Activated T-helper 9 cell treated with anti-CD3 and anti-CD28 coated beads, Interleukin-2, amount 50 U/mL, for 16 hours (primary cell): Measurements from ENCODE around the gene EXOSC9.
A peak's percentile ranks its signal among the peaks of the same experiment; 100 is the strongest.

Experiments used
- DNase-seq: peaks from one replicate; pipeline ENCODE4 v3.0.0-alpha.2; 2020; ENCODE audit warnings: low read depth

The EXOSC9 gene

DNA sequence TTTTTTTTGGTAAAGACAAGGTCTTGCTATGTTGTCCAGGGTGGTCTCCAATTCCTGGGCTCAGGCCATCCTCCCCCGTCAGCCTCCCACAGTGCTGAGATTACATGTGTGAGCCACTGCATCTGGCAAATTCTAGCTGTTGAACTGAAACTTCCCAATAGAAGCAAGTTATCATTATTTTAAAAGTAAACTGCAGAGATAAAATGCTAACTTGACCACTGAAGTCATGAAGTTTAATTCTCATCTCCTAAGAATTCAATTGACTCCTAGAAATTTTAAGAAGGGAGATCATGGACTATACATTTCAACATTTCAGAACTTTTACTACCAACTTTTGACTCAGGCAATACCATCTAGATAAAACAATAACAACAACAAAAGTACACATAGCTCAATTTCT, 11.7 kb upstream of the EXOSC9 start:
- no peak for DNase-seq

DNA sequence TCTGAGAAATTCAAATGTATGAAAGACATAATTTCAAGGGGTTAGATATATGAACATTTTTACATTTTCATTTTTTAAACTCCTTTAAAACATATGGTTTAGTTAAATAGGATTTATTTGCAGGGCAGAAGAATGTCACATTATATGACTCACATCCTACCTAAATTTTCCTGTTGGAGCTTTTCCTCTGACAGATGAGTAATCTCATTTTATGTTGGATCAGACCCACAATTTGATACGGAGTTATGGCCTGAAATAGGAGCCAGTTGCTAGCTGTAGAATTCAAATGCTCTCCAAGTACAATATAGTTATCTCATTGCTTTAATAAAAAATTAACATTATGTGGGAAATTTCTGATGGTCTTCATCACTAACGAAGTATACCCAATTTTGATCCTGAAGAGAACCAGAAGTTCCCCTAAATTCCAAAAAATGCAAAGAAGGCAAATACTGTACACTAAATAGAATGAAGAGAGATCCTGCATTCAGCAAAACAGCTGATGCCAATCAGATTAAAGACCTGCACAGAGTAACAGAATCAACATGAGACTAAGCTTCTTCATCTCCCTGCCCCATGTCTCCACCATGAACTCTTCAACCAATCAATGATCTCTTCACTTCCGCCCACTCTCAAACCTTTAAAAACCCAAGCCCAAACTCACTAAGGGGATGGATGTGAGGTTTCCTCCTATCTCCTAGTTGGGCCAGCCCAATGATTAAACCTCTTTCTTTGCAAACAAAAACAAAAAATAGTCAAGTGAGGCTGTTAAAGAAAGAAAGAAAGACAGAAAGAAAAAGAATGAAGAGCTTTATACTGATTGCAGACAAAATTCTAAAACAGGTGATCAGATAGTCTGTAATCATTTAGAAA, 10.9 kb upstream of the EXOSC9 start:
- no peak for DNase-seq

DNA sequence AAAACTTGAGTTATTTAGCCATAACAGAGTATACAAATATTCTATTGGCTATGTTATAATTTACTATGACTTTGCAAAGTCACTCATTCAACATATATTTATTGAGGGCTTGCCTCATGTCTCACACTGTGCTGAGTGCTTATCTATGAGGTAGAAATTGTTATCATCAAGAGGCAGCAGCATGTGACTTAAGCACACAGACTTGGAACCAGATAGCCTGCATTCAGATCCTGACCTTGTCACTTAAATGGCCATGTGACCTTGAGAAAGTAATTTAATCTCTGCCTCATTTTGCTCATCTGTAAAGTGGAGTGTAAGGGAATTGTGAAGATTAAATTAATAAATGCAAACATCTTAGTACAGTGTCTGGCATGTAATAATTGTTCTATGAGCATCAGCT, 10.1 kb upstream of the EXOSC9 start:
- DNase-seq: no peak

DNA sequence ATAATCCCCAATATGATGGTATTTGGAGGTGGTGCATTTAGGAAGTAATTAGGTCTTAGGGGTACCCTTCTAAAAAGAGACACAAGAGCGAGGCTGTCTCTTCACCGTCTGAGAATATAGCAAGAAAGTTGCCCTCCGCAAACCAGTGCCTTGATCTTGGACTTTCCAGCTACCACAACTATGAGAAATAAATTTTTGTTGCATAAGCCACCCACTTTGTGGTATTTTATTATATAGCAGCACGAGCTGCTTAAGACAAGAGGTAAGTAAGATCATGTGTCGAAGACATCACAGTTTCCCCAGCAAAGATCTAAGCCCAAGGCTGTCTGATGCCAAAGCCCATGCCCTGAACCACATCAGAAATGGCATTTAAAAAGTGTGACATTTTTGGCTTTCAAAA, 9.6 kb upstream of the EXOSC9 start:
- no peak for DNase-seq

DNA sequence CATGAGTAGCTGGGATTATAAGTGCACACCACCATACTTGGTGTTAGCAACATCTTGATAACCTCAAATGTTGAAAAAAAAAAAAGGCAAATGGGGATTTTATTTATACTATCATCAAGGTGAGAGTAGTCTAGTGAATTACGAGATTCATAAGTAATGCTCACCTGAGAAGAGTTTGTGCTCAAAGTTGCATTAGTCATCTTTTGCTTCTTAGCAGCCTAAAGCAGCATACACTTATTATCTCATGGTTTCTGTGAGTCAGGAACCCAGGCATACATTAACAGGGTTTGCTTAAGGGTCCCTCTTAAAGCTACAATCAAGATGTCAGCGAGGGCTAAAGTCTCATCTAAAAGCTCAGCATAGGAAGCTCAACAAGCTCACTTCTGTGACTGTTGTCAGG, 8.2 kb upstream of the EXOSC9 start:
- no peak for DNase-seq

DNA sequence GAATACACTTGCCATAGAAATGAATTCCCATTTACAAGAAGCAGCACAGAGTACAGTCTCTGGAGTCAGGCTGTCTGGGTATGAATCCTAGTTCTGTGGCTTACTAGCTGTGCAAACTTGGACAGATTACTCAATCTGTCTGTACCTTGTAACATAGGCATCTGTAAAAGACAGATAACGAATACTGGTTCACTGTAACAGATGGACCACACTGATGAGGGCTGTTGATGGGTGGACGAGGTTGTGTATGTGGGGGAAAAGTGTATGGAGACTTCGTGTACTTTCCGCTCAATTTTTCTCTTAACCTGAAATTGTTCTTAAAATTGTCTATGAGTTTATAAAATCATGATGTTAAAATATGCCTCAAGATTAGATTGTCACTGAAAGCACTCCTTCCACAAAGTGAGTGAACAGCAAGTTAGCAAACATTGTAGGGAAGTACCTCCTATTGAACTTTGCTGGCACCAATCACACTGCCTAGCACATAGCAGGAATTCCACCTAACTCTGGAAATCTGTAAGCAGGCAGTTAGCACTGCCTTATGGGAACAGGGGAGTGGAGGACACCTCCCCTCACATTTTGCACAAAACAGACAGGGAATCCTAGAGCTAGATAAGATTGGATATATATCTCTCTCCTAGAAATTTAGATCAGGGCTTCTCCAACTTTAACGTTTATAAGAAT, 6.5 kb upstream of the EXOSC9 start:
- DNase-seq: no peak

DNA sequence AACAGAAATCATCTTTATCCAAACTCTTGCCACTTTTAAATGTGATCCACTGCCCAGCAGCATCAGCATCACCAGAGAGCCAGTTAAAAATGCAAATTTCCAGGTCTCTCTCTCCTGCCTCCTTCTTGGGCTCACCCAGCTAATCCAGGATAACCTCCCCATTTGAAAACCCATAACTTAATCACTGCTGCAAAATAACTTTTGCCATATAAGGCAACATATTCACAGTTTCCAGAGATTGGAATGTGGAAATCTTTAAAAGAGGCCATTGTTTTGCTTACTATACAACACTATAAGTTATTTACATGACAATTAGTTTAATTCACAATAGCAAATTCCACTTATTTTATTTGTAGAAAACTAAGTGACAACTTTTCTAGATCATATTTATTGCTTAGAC, 4.8 kb upstream of the EXOSC9 start:
- no peak for DNase-seq

DNA sequence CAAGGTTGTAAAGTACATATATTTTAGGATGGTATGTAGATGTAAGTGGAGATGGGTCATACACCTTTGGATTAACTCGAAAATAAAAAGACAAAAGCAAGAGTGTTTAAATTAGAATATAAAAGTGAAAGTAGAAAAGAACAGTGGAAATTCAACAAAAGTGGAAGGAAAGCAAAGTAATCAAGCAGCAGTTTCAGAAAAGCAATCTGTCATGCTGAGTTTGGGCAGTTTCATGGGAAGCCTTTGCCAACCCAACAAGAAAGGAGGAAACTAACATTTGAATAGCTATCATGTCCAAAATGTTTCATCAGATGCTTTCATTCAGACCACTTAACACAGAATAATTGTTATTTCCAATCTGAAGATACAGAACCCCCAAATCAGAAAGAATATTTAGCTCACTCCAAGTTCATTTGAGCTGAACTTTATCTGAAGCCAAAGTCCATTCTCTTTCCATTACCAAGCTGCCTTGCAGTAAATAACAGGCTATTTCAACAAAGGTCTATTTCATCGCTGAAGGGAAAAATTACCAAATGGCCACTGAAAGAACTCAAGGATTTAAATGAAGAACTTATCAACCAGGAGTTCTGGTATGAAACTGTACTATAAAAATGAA, 1.8 kb upstream of the EXOSC9 start:
- no peak for DNase-seq

DNA sequence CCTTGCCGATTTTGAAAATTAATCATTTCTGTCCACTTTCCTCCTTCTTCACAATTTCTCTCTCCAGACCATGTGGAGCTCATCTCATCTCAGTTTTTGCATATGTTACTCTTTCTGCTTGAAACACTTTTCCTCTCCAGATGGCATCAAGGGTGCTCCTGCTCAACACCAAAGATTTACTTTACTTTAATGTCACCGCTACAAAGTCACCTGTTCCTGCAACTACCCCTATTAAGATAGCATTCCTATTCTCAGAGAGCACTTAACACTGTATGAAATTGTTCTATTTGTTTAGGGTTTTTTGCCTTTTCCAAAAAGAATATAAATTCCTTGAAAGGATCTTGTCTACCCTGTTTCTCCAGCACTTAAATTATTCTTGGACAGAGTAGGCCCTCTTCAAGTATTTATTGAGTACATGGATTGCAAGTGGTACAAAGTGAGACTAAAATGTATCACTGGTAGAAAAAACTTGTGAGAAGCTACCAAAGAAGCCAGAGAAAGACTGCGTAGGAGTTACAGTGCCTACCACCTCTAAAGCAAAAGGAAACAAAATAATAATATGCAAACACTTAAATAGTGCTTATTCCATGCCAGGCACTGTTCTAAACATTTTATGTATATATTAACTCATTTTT, 1.1 kb upstream of the EXOSC9 start:
- DNase-seq: no peak

DNA sequence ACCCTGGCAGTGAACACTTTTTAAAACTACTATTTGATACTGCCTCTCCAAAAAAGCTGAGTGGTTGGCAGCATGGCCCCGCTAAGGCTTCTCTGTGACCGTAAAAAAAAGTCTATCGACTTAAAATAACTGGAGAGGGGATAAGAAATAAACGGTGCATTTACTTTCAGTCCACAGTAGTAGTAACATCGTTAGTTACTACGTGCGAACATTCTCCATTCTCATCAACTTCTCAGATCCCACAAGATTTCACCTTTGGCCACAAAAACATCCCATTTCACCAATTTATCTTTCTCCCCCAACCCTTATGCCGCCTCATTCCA, 524 bp upstream of the EXOSC9 start:
- DNase-seq: no peak

DNA sequence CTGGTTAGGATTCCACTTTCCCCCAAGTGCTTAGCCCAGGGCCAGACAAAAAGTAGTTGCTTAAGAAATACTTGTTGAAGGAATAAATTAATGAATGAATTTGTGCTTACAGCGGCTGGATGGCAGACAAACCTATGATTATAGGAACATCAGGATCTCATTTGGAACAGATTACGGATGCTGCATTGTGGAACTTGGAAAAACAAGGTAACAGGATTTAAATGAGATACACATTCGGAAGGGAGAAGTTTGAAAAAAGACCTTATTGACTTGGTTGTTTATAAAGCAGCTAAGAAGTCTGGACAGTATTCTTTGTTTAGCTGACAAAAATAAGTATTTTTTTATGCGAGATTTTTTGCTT, 572 bp downstream of the EXOSC9 start:
- DNase-seq: no peak

DNA sequence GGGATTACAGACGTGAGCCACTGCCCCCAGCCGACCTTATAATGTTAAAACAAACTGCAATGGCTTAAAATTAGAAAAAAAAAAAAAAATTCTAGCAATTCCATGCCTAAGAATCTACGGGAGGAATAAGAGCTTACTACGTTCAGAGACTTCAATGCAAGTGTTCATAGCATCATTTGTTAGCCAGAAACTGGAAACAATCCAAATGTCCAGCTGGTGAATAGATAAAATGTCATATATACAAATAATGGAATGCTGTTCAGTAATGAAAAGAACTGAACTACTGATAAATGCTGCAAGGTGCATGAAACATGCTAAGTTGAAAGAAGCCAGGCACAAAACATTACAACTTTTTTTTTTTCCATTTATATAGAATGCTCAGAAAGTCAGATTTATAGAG, 5.3 kb downstream of the EXOSC9 start:
- no peak for DNase-seq

DNA sequence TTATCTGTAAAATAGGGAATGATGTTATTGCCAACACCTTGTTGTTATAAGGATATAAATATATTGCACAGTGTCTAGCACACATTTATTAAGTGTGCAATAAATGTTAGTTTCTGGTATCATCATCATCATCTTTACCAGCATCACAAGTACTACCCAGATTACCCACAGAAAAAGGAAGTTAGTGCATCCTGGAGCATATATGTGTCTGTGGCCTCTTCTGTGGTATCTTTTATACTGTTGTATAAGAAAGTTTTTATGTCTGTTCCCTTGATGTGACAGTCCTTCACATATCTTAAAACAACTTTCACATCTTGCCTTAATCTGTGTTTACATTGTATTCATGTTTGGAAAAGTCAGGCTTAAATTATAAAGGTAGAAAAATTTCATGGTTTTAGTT, 10.0 kb downstream of the EXOSC9 start:
- no peak for DNase-seq

DNA sequence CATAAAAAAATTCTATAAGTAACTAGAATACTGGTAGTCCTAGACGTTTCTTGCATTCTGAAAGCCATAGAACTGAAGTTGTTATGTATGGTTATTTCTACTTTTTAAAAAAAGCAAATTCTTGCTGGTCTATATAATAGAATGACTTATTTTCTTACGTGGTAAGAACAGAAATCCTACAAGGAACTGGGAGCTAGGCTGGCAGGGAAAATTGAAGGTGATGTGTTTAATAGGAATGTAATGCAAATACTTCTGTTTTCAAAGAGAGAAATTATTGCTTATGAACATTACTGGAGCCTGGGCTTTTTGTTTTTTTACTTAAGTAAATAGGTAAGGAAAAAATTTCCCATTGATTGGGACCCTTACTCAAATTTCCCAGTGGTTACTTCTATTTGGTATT, 13.6 kb downstream of the EXOSC9 start:
- no peak for DNase-seq

DNA sequence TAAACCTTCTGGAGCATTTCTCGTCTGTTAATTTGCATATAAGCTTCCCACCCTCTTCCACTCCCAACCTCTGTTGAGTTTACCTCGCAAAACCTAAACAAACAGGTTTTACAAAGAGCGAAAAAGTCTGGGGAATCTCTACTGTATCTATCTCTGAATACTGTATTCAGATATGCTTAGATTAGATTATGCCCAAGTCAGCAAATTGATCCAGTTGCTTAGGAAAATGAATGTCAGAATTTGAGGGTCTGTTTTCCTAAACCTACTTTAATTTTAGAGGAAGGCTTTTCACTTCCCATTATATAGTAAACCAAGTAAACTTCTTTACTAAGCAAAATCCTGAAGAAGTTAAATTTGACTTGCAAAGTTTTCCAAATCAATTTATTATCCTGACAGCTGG, 15.9 kb downstream of the EXOSC9 start:
- DNase-seq: no peak

DNA sequence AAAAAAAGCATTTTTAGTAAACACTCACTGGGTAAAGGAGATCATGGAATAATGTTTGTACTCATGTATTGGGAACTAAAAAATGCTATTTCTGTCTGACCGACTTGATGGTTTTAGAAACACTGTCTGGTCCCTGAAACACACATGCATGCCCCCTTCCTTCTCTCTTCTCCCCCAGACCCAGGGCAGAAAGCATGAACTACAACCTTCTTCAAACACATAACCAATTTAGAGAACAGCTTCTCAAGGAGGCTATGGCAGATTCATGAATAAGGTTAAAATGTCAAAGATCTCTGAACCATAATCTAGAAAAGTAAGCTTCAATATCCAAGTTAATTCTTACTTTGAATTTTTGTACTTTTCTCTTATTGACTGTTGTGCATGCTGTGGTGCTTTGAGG, 16.6 kb downstream of the EXOSC9 start:
- DNase-seq: no peak

DNA sequence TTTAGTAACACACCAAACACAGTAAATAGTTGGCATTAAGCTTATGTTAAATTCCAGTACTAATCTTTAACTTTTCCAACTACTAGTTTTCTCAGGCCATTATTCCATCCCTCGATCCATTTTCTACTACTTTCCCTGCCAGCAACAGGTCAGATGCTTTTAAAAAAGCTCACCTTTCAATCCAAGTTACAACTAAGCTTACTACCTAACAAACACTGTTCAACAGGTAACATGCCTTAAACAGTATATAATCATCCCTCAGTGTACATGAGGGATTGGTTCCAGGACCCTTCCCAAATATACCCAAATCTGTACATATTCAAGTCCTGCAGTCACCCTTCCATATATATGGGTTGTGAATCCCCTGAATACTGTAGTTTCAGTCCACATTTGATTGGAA, 17.1 kb downstream of the EXOSC9 start:
- DNase-seq: no peak

DNA sequence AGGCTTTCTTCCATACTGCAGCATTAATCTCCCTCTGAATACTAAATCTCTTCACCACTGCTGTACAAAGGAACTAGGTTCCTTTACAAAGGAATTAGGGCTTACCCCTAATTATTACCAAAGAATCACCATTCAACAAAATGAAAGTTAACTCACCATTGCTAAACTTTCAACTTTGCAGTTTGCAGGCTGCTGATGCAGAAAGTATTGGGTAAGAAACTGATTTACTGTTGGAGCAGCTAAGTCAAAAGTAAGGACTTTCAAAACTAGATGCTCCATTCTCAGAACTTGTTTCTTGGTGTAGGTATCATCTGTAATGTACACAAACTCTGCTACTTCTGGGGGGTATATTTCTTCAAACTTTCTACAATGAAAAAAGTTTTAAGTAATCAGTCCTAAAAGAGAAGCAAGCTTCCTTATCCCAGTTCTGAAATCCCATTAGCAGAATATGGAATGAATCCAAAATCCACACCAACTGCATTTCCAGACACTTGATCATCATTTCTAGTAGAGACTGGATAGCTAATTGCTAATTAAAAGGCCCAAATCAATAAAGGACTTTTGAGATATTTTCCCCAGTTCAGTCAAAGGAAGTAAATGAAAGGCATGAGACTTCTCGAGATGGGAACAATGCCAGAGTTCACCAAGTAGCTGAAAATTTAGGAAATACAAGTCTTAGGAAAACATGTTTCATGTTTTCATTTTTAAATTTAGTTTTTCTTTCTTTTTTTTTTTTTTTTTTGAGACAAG, 18.3 kb downstream of the EXOSC9 start:
- DNase-seq: no peak

DNA sequence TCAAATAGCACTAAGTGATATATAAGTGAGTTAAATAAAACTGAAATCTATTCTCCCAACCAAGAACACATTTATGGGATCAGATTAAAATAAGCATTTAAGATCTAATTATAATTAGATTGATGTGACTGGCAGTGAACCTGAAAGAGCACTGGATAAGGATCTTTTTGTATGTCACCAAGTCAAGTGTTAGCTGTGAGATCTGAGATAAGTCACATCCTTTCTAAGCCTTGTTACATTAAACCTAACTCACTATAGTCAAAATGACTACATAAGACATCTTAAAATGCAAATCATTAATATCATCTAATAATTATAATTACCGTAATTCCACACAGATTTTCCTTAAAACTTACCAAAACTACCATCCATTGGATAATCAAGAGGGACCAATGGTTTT, 20.9 kb downstream of the EXOSC9 start:
- no peak for DNase-seq

DNA sequence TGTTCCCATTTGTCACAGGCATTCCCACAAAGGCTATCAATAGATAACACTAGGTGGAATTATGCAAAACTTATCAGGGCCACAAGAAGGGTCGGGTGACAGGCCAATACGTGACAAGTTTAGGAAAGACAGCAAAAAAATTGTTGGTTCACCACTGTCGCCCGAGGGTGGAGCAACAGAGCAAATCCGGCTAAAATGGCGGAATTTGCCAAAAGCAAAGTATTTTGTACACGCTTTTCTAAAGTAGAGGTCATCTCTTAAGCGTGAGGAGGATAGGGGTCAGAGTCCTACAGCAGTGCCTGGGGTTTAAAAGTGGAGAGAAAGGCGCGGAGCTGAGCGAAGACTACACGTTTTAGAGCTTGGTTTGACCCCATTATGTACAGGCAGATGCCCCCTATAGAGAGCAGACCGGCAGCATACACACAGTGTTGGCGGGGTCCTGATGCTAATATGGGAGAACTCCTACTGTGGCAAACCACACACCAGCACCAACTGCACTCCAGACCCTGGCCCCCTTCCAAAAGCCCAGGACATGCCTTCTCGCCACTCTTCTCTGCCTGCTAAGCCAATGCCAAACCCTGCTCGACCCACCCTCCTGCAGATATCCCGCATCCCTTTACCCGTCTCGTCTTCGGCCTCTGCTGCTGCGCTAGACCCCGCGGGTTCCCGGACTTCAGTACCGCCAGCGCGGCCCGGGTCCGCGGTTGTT, 21.8 kb downstream of the EXOSC9 start:
- DNase-seq: no peak

DNA sequence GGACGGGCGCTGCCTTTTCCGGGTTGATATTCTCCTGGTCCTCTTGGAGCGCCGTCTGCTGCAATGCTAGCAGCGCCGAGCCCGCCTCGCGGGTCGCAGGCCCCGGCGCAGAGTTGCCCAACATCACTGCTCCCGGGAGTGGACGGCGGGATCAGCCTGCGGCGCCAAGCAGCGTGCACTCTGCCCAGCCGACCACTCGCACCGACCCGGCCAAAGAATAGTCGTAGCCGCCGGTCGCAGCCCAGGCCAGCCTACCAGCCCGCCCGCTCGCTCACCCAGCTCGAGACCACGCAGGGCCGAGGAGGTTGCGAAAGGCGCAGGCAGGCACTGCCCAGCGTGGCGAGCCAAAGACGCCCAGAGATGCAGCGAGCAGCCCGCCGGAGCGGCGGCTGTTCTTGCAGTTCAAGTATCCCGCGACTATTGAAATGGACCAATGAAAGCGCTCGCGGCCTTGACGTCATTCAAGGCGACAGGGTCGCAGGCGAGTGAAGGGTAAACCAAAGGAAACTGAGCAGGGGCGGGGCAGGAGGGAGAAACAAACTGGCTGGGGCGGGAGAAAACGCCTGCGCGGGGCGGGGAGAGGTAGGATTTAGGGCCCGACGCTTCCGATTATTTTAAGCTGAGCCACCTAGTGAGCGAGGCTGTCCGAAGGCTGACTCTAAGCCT, 22.5 kb downstream of the EXOSC9 start, which contains the start of gene CCNA2:
Gene CCNA2 (minus strand): TSS at position 379 of the 666 bp plus-strand sequence. CDS start 255 bp downstream, at position 124.
- peak; percentile 90 for DNase-seq
